ENCODE results near the gene NHP2.

DNA sequence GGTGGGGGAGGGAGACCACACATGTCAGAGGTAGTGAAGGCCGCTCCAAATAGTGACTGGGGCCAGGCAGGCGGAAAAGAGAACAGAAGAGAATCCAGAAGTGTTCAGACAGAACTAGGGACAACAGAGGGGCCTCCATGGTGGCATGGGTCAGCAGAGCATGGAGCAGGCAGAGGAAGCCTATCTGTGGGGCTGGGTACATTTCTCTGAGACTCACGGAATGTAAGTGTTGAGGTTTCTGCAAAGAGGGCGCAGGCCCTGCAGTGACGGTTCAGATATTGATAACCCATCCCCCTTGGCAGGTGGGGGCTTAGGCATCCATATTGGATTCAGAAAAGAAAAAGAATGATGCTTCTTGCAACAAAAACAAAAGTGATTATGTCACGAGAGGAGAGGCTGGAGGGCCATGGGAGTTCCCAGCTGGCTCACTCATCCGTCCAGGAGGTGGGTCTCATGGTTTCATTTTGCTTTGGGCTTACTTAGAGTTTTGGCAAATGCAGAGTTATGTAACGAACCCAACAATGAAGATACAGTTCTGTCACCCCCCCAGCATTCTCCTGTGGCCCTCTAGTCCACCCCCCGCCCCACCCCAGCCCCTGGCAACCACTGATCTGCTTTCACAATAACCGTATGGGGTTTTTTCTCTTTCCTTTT lies 28.3 kb downstream of the NHP2 start:
- no peak for TF ChIP-seq POLR2AphosphoS5 (IDR thresholded peaks at IDR 0.05)
- TF ChIP-seq, protein P1, sequence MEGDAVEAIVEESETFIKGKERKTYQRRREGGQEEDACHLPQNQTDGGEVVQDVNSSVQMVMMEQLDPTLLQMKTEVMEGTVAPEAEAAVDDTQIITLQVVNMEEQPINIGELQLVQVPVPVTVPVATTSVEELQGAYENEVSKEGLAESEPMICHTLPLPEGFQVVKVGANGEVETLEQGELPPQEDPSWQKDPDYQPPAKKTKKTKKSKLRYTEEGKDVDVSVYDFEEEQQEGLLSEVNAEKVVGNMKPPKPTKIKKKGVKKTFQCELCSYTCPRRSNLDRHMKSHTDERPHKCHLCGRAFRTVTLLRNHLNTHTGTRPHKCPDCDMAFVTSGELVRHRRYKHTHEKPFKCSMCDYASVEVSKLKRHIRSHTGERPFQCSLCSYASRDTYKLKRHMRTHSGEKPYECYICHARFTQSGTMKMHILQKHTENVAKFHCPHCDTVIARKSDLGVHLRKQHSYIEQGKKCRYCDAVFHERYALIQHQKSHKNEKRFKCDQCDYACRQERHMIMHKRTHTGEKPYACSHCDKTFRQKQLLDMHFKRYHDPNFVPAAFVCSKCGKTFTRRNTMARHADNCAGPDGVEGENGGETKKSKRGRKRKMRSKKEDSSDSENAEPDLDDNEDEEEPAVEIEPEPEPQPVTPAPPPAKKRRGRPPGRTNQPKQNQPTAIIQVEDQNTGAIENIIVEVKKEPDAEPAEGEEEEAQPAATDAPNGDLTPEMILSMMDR (IDR thresholded peaks at IDR 0.05) = no peak
